DND-41 (cell line): ENCODE results near the gene KANSL1L.

Experiments
- ATAC-seq: fragments of 200-7000 bp; cut with Tn5 transposase; 3 replicates; pipeline ENCODE4 v1.9.1; 2021; ENCODE audit warnings: low read depth; ENCODE audit not compliant: insufficient read depth
- DNase-seq: peaks from one replicate; pipeline ENCODE4 v3.0.0-alpha.2; 2020
- H2AFZ ChIP-seq: 2 replicates; pipeline ENCODE4 v1.6.0; 2012; ENCODE audit warnings: low read depth, low read length
- H3K27ac ChIP-seq: 2 replicates; pipeline ENCODE4 v1.5.1; 2012; ENCODE audit warnings: low read length, inconsistent platforms
- H3K27me3 ChIP-seq: fragments of 200-600 bp; sonication (generic); 2 replicates; pipeline ENCODE4 v1.6.0; 2012; ENCODE audit warnings: low read length, mild to moderate bottlenecking, inconsistent platforms; ENCODE audit not compliant: insufficient read depth, poor library complexity
- H3K36me3 ChIP-seq: 2 replicates; pipeline ENCODE4 v1.5.1; 2012; ENCODE audit warnings: low read length, inconsistent platforms; ENCODE audit not compliant: insufficient read depth
- H3K4me1 ChIP-seq: 2 replicates; pipeline ENCODE4 v1.5.1; 2012; ENCODE audit warnings: mild to moderate bottlenecking, low read length; ENCODE audit not compliant: insufficient read depth
- H3K4me2 ChIP-seq: 2 replicates; pipeline ENCODE4 v1.6.0; 2012; ENCODE audit warnings: mild to moderate bottlenecking, moderate library complexity, low read length, inconsistent platforms; ENCODE audit not compliant: insufficient read depth
- H3K4me3 ChIP-seq, 2 experiments: fragments of 200-600 bp in 1 of 2; shearing (Covaris generic) in 1 of 2; 2 replicates each; pipeline ENCODE4 v1.5.1; 2012 to 2016; ENCODE audit warnings: inconsistent platforms in 2 of 2, low read length in 2 of 2, mild to moderate bottlenecking in 2 of 2, low read depth in 1 of 2, moderate library complexity in 1 of 2
- H3K79me2 ChIP-seq: 2 replicates; pipeline ENCODE4 v1.6.0; 2012; ENCODE audit warnings: low read length, inconsistent platforms; ENCODE audit not compliant: insufficient read depth
- H3K9ac ChIP-seq: 2 replicates; pipeline ENCODE4 v1.6.0; 2012; ENCODE audit warnings: low read depth, mild to moderate bottlenecking, inconsistent platforms, low read length, moderate library complexity
- H3K9me3 ChIP-seq: 2 replicates; pipeline ENCODE4 v1.5.1; 2012; ENCODE audit warnings: low read length, moderate library complexity, mild to moderate bottlenecking, inconsistent platforms; ENCODE audit not compliant: insufficient read depth, severe bottlenecking
- H4K20me1 ChIP-seq: 2 replicates; pipeline ENCODE4 v1.6.0; 2012; ENCODE audit warnings: low read length; ENCODE audit not compliant: insufficient read depth
- CTCF ChIP-seq: IDR thresholded peaks from 2 replicates; pipeline ENCODE4 v1.5.1; 2012; ENCODE audit warnings: borderline replicate concordance, low read length, moderate library complexity, mild to moderate bottlenecking; ENCODE audit not compliant: poor library complexity, severe bottlenecking; ENCODE audit errors: extremely low read depth
- EZH2 ChIP-seq: IDR thresholded peaks from 3 replicates; pipeline ENCODE4 v1.6.1; 2012; ENCODE audit warnings: borderline replicate concordance, low read depth, mild to moderate bottlenecking, moderate library complexity, low read length, inconsistent platforms; ENCODE audit not compliant: severe bottlenecking

The KANSL1L gene

GRCh38 chr2:210000464-210001324 lies 170.5 kb downstream of the KANSL1L start:
- peaks cover 34% of the 10 kb centered on the region for H3K4me1 ChIP-seq
- no peak overlapping the region for H3K4me3 ChIP-seq
- TF ChIP-seq CTCF = no peak
- no peak for TF ChIP-seq EZH2
- ATAC-seq = no peak
- H2AFZ ChIP-seq = peak overlapping the region; percentile 40
- no peaks in the 10 kb centered on the region for H3K9me3 ChIP-seq
- no peak overlapping the region for H3K9ac ChIP-seq
- H3K27me3 ChIP-seq = no peaks in the 10 kb centered on the region
- H4K20me1 ChIP-seq = peaks cover 25% of the 10 kb centered on the region
- no peak overlapping the region for H3K27ac ChIP-seq
- H3K36me3 ChIP-seq = peaks cover 18% of the 10 kb centered on the region; the same call in 1 of the 2 replicates
- H3K79me2 ChIP-seq = peaks cover 33% of the 10 kb centered on the region
- DNase-seq = no peak
- H3K4me2 ChIP-seq = no peak overlapping the region

- ATAC-seq (no peak), DNase-seq (no peak)
- no peak overlapping the region for H3K27ac ChIP-seq
- no peaks in the 10 kb centered on the region for H3K9me3 ChIP-seq
- no peak for TF ChIP-seq CTCF
- no peak for TF ChIP-seq EZH2
- H3K79me2 ChIP-seq = peaks cover 12% of the 10 kb centered on the region
- peaks cover 13% of the 10 kb centered on the region for H3K4me1 ChIP-seq
- H3K9ac ChIP-seq = no peak overlapping the region
- H3K4me2 ChIP-seq = no peak overlapping the region
- H2AFZ ChIP-seq = no peak overlapping the region
- peaks cover 4% of the 10 kb centered on the region; the same call in 1 of the 2 replicates for H4K20me1 ChIP-seq
- peaks cover 5% of the 10 kb centered on the region for H3K27me3 ChIP-seq
- H3K4me3 ChIP-seq = no peak overlapping the region
- H3K36me3 ChIP-seq = no peaks in the 10 kb centered on the region
Measured at GRCh38 chr2:209998596-209998995, 172.6 kb downstream of the KANSL1L start.

- Histone ChIP-seq H3K4me3 (no peak overlapping the region), H3K79me2 (no peaks in the 10 kb centered on the region), H3K27me3 (peaks cover 11% of the 10 kb centered on the region), H3K4me2 (no peak overlapping the region), H3K4me1 (no peaks in the 10 kb centered on the region), H3K9ac (no peak overlapping the region), H3K9me3 (no peaks in the 10 kb centered on the region), H2AFZ (no peak overlapping the region), H3K27ac (no peak overlapping the region), H4K20me1 (no peaks in the 10 kb centered on the region), H3K36me3 (no peaks in the 10 kb centered on the region)
- TF ChIP-seq CTCF (no peak), EZH2 (no peak)
- DNase-seq (no peak), ATAC-seq (no peak)
Measured at GRCh38 chr2:209993968-209994367, 177.2 kb downstream of the KANSL1L start.
